Measurements from ENCODE around the gene SHISAL1. TPM values are rescaled to one million over a fixed set of nuclear protein-coding genes. Genes with fewer than 3 reads are reported as not detected.

Gene SHISAL1
- total and polyA plus RNA-seq, 2 donors (not counting 3 experiments of a cell fraction or from before 2014, with no cell fraction given), result 0.01 to 0.07 TPM

GRCh38 chr22:44200855-44201550, 111.7 kb downstream of the SHISAL1 start:
- POLR2A ChIA-PET, result no interaction called here
- no peak overlapping the region for H3K9ac ChIP-seq (replicated peaks; ENCODE audit: extremely low read depth, insufficient read depth, low read length)
- CTCF ChIA-PET, result no interaction called here

More at GRCh38 chr22:44200855-44201550, 111.7 kb downstream of the SHISAL1 start:
- Histone ChIP-seq H3K27me3 (ENCODE audit: control insufficient read depth in 2 of 2, insufficient read depth in 2 of 2, low read length in 2 of 2) (no peaks in the 10 kb centered on the region), H2AFZ (ENCODE audit: low read depth, low read length) (no peak overlapping the region), H3K79me2 (ENCODE audit: control insufficient read depth, insufficient read depth, low read length) (no peaks in the 10 kb centered on the region), H4K20me1 (replicated peaks; ENCODE audit: control insufficient read depth, extremely low read depth, insufficient read depth, low read length) (no peaks in the 10 kb centered on the region), H3K4me1 (ENCODE audit: control insufficient read depth, extremely low read depth, insufficient read depth, low read length) (no peaks in the 10 kb centered on the region), H3K9me3 (replicated peaks; ENCODE audit: control insufficient read depth, insufficient read depth, low read length) (no peaks in the 10 kb centered on the region), H3K27ac (ENCODE audit: insufficient read depth, low read depth, low read length) (no peak overlapping the region), H3K9me1 (replicated peaks; ENCODE audit: control insufficient read depth, extremely low read depth, insufficient read depth, low read length) (no peaks in the 10 kb centered on the region), H3K4me3 (replicated peaks in 1 of 3; ENCODE audit: insufficient read depth in 1 of 3, low read depth in 1 of 3, low read length in 3 of 3) (no peak overlapping the region), H3K36me3 (ENCODE audit: control insufficient read depth in 2 of 2, extremely low read depth in 1 of 2, insufficient read depth in 2 of 2, low read length in 2 of 2) (no peaks in the 10 kb centered on the region), H3K4me2 (ENCODE audit: insufficient read depth, low read length) (no peak overlapping the region)
- intact Hi-C loops (cut with micrococcal nuclease) (no loop called here), dilution Hi-C loops (cut with MboI; ENCODE audit: extremely low pct_ligation_motif_present, low sequenced_read_pairs) (no loop called here)
- no TSS peak for BruUV-seq (replicated peaks)
- FAIRE-seq (no peak), DNase-seq (ENCODE audit: low read depth, low spot score) (no peak)
- TF ChIP-seq EZH2 (IDR thresholded peaks at IDR 0.05; ENCODE audit: borderline replicate concordance, low read depth, low read length, severe bottlenecking), result no peak
- no peak for TF ChIP-seq MAX (IDR thresholded peaks at IDR 0.05; ENCODE audit: insufficient read depth, insufficient read length)
- TF ChIP-seq GATA2 (IDR thresholded peaks at IDR 0.05; ENCODE audit: insufficient read depth, insufficient read length, low read depth, low read length), result no peak
- no peak for TF ChIP-seq MYC (IDR thresholded peaks at IDR 0.05; ENCODE audit: low read depth, low read length)
- TF ChIP-seq CTCF (IDR thresholded peaks at IDR 0.05; ENCODE audit: extremely low read depth in 1 of 2, insufficient read depth in 1 of 2, low read depth in 1 of 2, low read length in 2 of 2), result no peak
- no peak for TF ChIP-seq FOS (IDR thresholded peaks at IDR 0.05; ENCODE audit: borderline replicate concordance, insufficient read depth, low read length)
- no peak for TF ChIP-seq POLR2A (IDR thresholded peaks at IDR 0.05; ENCODE audit: low read depth, low read length)
- no peak for TF ChIP-seq POLR2AphosphoS5 (IDR thresholded peaks at IDR 0.05; ENCODE audit: insufficient read depth, low read depth, low read length)
- no peak for TF ChIP-seq JUN (IDR thresholded peaks at IDR 0.05; ENCODE audit: borderline replicate concordance, insufficient read depth, insufficient read length, low read depth)
